ENCODE data around the gene MAGI2. TPM values are rescaled to one million over a fixed set of nuclear protein-coding genes. Genes with fewer than 3 reads are reported as not detected.

The MAGI2 gene
- total and polyA plus RNA-seq, 2 of the 13 experiments (the other 11 are each of a cell fraction or from before 2014, with no cell fraction given): 1.5 to 3.8 TPM

GRCh38 chr7:78412216-78412858 lies 1041.1 kb downstream of the MAGI2 start (continued):
- TF ChIP-seq PBX3 (CRISPR knock-in tag; IDR thresholded peaks at IDR 0.05; ENCODE audit: borderline replicate concordance) (no peak), U2AF2 (IDR thresholded peaks at IDR 0.05; ENCODE audit: low read depth, low read length) (no peak), ZNF788 (CRISPR knock-in tag; IDR thresholded peaks at IDR 0.05; ENCODE audit: borderline replicate concordance) (no peak), ZSCAN5A (CRISPR knock-in tag; IDR thresholded peaks at IDR 0.05; ENCODE audit: borderline replicate concordance) (no peak), ZNF564 (CRISPR knock-in tag; IDR thresholded peaks at IDR 0.05) (no peak)

- Histone ChIP-seq H3K79me2 (ENCODE audit: insufficient read depth, low read length) (no peaks in the 10 kb centered on the region), H4K20me1 (ENCODE audit: insufficient read depth, low read length) (no peaks in the 10 kb centered on the region), H3K4me1 (ENCODE audit: insufficient read depth, low read length) (no peaks in the 10 kb centered on the region), H3K27ac (ENCODE audit: extremely low read length, insufficient read depth, low read length) (no peak overlapping the region), H3K27me3 (ENCODE audit: control insufficient read depth in 1 of 2, insufficient read depth in 2 of 2, low read length in 2 of 2) (0 out of 5 replicates have a peak, but pooled peaks cover 0 to under 1% of the 10 kb centered on the region in 2 experiments), H3K4me2 (ENCODE audit: low read depth, low read length) (no peak overlapping the region), H2AFZ (ENCODE audit: low read length) (no peak overlapping the region), H3K36me3 (replicated peaks in 1 of 2; ENCODE audit: control insufficient read depth in 1 of 2, insufficient read depth in 2 of 2, low read length in 2 of 2) (no peaks in the 10 kb centered on the region), H3K9ac (ENCODE audit: insufficient read depth, low read depth, low read length) (no peak overlapping the region), H3K9me3 (ENCODE audit: low read length) (no peaks in the 10 kb centered on the region), H3K4me3 (replicated peaks in 1 of 3; ENCODE audit: insufficient read depth in 1 of 3, low read depth in 2 of 3, low read length in 3 of 3) (no peak overlapping the region)
- in situ Hi-C loops (cut with HindIII; ENCODE audit: extremely low pct_ligation_motif_present, low pct_unique_long_range_greater_than_20kb): no loop called here
- no TSS peak for BruUV-seq (replicated peaks)
- intact Hi-C loops (cut with micrococcal nuclease; ENCODE audit: unreplicated experiment): no loop called here
- ChIA-PET POLR2A (no interaction called here), CTCF (ENCODE audit: low intra/inter-chr PET ratio, low total read pairs) (no interaction called here)
- DNase-seq (ENCODE audit: low spot score): no peak
- no peak for ATAC-seq
- FAIRE-seq: no peak
- WGBS (ENCODE audit: low lambda C conversion rate): 57% methylated on average over 3 of the region's 3 CpGs
- TF ChIP-seq ZNF839 (CRISPR knock-in tag; IDR thresholded peaks at IDR 0.05; ENCODE audit: borderline replicate concordance): no peak
- no peak for TF ChIP-seq HCFC1 (IDR thresholded peaks at IDR 0.05; ENCODE audit: low read depth, low read length)
- no peak for TF ChIP-seq FOXA1 (IDR thresholded peaks at IDR 0.05)
- TF ChIP-seq FOXA1 (CRISPR knock-in tag; IDR thresholded peaks at IDR 0.05): no peak
- TF ChIP-seq IKZF5 (CRISPR knock-in tag; IDR thresholded peaks at IDR 0.05): no peak
- TF ChIP-seq GZF1 (CRISPR knock-in tag; IDR thresholded peaks at IDR 0.05): no peak
- no peak for TF ChIP-seq ZNF670 (CRISPR knock-in tag; IDR thresholded peaks at IDR 0.05; ENCODE audit: borderline replicate concordance)
- TF ChIP-seq ZNF737 (CRISPR knock-in tag; IDR thresholded peaks at IDR 0.05; ENCODE audit: borderline replicate concordance): no peak
- TF ChIP-seq SRSF9 (IDR thresholded peaks at IDR 0.05; ENCODE audit: borderline replicate concordance, insufficient read depth, low read depth, low read length, poor library complexity, severe bottlenecking): no peak
- TF ChIP-seq ZNF850 (CRISPR knock-in tag; conservative IDR thresholded peaks at IDR 0.05): no peak
Measured at GRCh38 chr7:78407031-78407430, 1046.4 kb downstream of the MAGI2 start.
